Hematopoietic multipotent progenitor cell treated with erythropoietin and hydrocortisone succinate and interleukin-3 and kit ligand, for 15 days (in vitro differentiated cells): ENCODE measurements around the gene PCNX3.
A peak's percentile ranks its signal among the peaks of the same experiment; 100 is the strongest.

ENCODE experiments used
- DNase-seq: peaks from one replicate; pipeline ENCODE4 v3.0.0-alpha.2; 2015; ENCODE audit warnings: low spot score

The PCNX3 gene

GRCh38 chr11:65640483-65641296 lies 25.1 kb downstream of the PCNX3 start:
- no peak for DNase-seq

- no peak for DNase-seq
These were observed 25.9 kb downstream of the PCNX3 start for GRCh38 chr11:65641297-65642013.

- DNase-seq, result peak; percentile 30
These were observed 26.6 kb downstream of the PCNX3 start for GRCh38 chr11:65642014-65642671.

GRCh38 chr11:65643971-65644370 lies 28.4 kb downstream of the PCNX3 start:
- no peak for DNase-seq

GRCh38 chr11:65644837-65645236 lies 29.3 kb downstream of the PCNX3 start:
- DNase-seq, result no peak

GRCh38 chr11:65645710-65646109 lies 30.1 kb downstream of the PCNX3 start:
- DNase-seq, result no peak

GRCh38 chr11:65646288-65646957 lies 30.8 kb downstream of the PCNX3 start:
- no peak for DNase-seq

GRCh38 chr11:65646958-65647701 lies 31.6 kb downstream of the PCNX3 start:
- no peak for DNase-seq

GRCh38 chr11:65648997-65649493 lies 33.5 kb downstream of the PCNX3 start:
- no peak for DNase-seq

- no peak for DNase-seq
These were observed 34.3 kb downstream of the PCNX3 start for GRCh38 chr11:65649656-65650546.

- DNase-seq, result no peak
These were observed 35.2 kb downstream of the PCNX3 start for GRCh38 chr11:65650547-65651338.

- no peak for DNase-seq
These were observed 35.7 kb downstream of the PCNX3 start for GRCh38 chr11:65651339-65651588.

- peak; percentile 82 for DNase-seq
These were observed 36.3 kb downstream of the PCNX3 start for GRCh38 chr11:65651589-65652510.

GRCh38 chr11:65652511-65653228 lies 37.1 kb downstream of the PCNX3 start:
- peak; percentile 88 for DNase-seq

GRCh38 chr11:65653229-65654225 lies 38.0 kb downstream of the PCNX3 start:
- DNase-seq, result no peak
